Testis (tissue), 2 donors: ENCODE measurements around the gene WDR75.

Experiments
- CTCF ChIP-seq, 3 experiments: fragments of 450-650 bp in 2 of 3; fragments of 200-600 bp in 1 of 3; sonication (generic) in 1 of 3; IDR thresholded peaks; one replicate each; pipeline ENCODE4 v1.5.1; 2016 to 2019; ENCODE audit warnings: antibody characterized with exemption in 3 of 3, mild to moderate bottlenecking in 2 of 3, moderate library complexity in 1 of 3
- POLR2A ChIP-seq: fragments of 450-650 bp; IDR thresholded peaks from one replicate; pipeline ENCODE4 v1.6.1; 2017; ENCODE audit warnings: antibody characterized with exemption, mild to moderate bottlenecking, moderate library complexity

- TF ChIP-seq CTCF (IDR thresholded peaks at IDR 0.05) (peak in 1 of 3 experiments; percentile 13), POLR2A (no peak)
These were observed at the start of gene WDR75 for GRCh38 chr2:189440947-189441708.
